ENCODE measurements around the gene ALDH1A3.

Gene ALDH1A3

GRCh38 chr15:100879464-100880138, at the start of gene ALDH1A3:
TSS of gene ALDH1A3 (plus strand) at chr15:100879831. CDS start at chr15:100879908, 77 bp downstream.
- peak; percentile 74 for DNase-seq (ENCODE audit: low spot score)
- in situ Hi-C loops (cut with MboI; ENCODE audit: low pct_unique_long_range_greater_than_20kb, low sequenced_read_pairs, unreplicated experiment): no loop called here
- no peak for TF ChIP-seq CTCF (IDR thresholded peaks at IDR 0.05; ENCODE audit: extremely low read depth, insufficient read depth, missing control alignments)

- no peak for TF ChIP-seq CTCF (IDR thresholded peaks at IDR 0.05; ENCODE audit: extremely low read depth, insufficient read depth, missing control alignments)
- in situ Hi-C loops (cut with MboI; ENCODE audit: low pct_unique_long_range_greater_than_20kb, low sequenced_read_pairs, unreplicated experiment): no loop called here
- no peak for DNase-seq (ENCODE audit: low spot score)
Measured at GRCh38 chr15:100831467-100831866, 48.2 kb upstream of the ALDH1A3 start.

GRCh38 chr15:100832149-100832942, 47.3 kb upstream of the ALDH1A3 start:
- in situ Hi-C loops (cut with MboI; ENCODE audit: low pct_unique_long_range_greater_than_20kb, low sequenced_read_pairs, unreplicated experiment): no loop called here
- DNase-seq (ENCODE audit: low spot score): no peak
- TF ChIP-seq CTCF (IDR thresholded peaks at IDR 0.05; ENCODE audit: extremely low read depth, insufficient read depth, missing control alignments): no peak

- no peak for DNase-seq (ENCODE audit: low spot score)
- no peak for TF ChIP-seq CTCF (IDR thresholded peaks at IDR 0.05; ENCODE audit: extremely low read depth, insufficient read depth, missing control alignments)
- in situ Hi-C loops (cut with MboI; ENCODE audit: low pct_unique_long_range_greater_than_20kb, low sequenced_read_pairs, unreplicated experiment): no loop called here
Measured at GRCh38 chr15:100833417-100834389, 45.9 kb upstream of the ALDH1A3 start.

- in situ Hi-C loops (cut with MboI; ENCODE audit: low pct_unique_long_range_greater_than_20kb, low sequenced_read_pairs, unreplicated experiment): no loop called here
- DNase-seq (ENCODE audit: low spot score): no peak
- TF ChIP-seq CTCF (IDR thresholded peaks at IDR 0.05; ENCODE audit: extremely low read depth, insufficient read depth, missing control alignments): no peak
Measured at GRCh38 chr15:100834731-100835130, 44.9 kb upstream of the ALDH1A3 start.

- TF ChIP-seq CTCF (IDR thresholded peaks at IDR 0.05; ENCODE audit: extremely low read depth, insufficient read depth, missing control alignments): no peak
- no peak for DNase-seq (ENCODE audit: low spot score)
- in situ Hi-C loops (cut with MboI; ENCODE audit: low pct_unique_long_range_greater_than_20kb, low sequenced_read_pairs, unreplicated experiment): no loop called here
Measured at GRCh38 chr15:100835636-100836035, 44.0 kb upstream of the ALDH1A3 start.
